H1 (cell line): ENCODE results near the gene TYMS. TPM values are rescaled to one million over a fixed set of nuclear protein-coding genes. Genes with fewer than 3 reads are reported as not detected.

Experiments used
- CTCF ChIA-PET: fragments of 300-600 bp; sonication (Branson Sonifier 250); formaldehyde crosslinking; loops from one replicate; lab custom pipeline; 2021; ENCODE audit not compliant: partially characterized antibody; lab: Charles Lee
- POLR2A ChIA-PET: fragments of 300-600 bp; sonication (Branson Sonifier 250); formaldehyde crosslinking; loops from one replicate; lab custom pipeline; 2021; ENCODE audit warnings: inconsistent platforms; ENCODE audit not compliant: partially characterized antibody; lab: Charles Lee
- DNase-seq, 2 experiments: peaks; one replicate each; pipeline versions ENCODE4 v3.0.0 to v3.0.0-alpha.2; 2010 to 2022; ENCODE audit warnings: low spot score in 2 of 2, low read depth in 1 of 2, mixed read lengths in 1 of 2
- FAIRE-seq: peaks from 2 replicates; lab custom pipeline; 2011; peaks lifted over from hg19 to GRCh38; lab: Jason Lieb, UNC
- H2AFZ ChIP-seq: 2 replicates; pipeline ENCODE4 v1.8.1; 2012; ENCODE audit warnings: low read length, inconsistent platforms
- H2AK5ac ChIP-seq: 2 replicates; pipeline ENCODE4 v1.6.1; 2013; ENCODE audit warnings: low read depth, low read length
- H2BK120ac ChIP-seq: replicated peaks from 2 replicates; pipeline ENCODE3; 2013; ENCODE audit warnings: low read depth, low read length, inconsistent platforms
- H2BK12ac ChIP-seq: 2 replicates; pipeline ENCODE4 v1.6.1; 2013; ENCODE audit warnings: low read depth, low read length
- H2BK15ac ChIP-seq: 2 replicates; pipeline ENCODE4 v1.6.1; 2013; ENCODE audit warnings: low read length
- H2BK20ac ChIP-seq: 2 replicates; pipeline ENCODE4 v1.6.1; 2013; ENCODE audit warnings: low read length
- H2BK5ac ChIP-seq: 2 replicates; pipeline ENCODE4 v1.6.1; 2013; ENCODE audit warnings: low read depth, low read length
- H3K14ac ChIP-seq: 2 replicates; pipeline ENCODE4 v1.6.1; 2013; ENCODE audit warnings: inconsistent platforms; ENCODE audit not compliant: insufficient read length
- H3K18ac ChIP-seq: 2 replicates; pipeline ENCODE4 v1.6.1; 2013; ENCODE audit warnings: low read length; ENCODE audit errors: extremely low read depth
- H3K23ac ChIP-seq: 2 replicates; pipeline ENCODE4 v1.6.1; 2013; ENCODE audit warnings: inconsistent platforms; ENCODE audit not compliant: insufficient read length
- H3K23me2 ChIP-seq: 2 replicates; pipeline ENCODE4 v1.6.1; 2013; ENCODE audit warnings: low read depth, low read length
- H3K27ac ChIP-seq: 2 replicates; pipeline ENCODE4 v1.6.1; 2011; ENCODE audit warnings: low read depth, low read length, inconsistent platforms
- H3K27me3 ChIP-seq, 4 experiments: replicated peaks in 1 of 4; 1 replicate in 1 of 4; 2 replicates in 3 of 4; pipeline versions ENCODE4 v1.6.1 to v1.8.1; 2011 to 2013; ENCODE audit warnings: low read length in 3 of 4, mild to moderate bottlenecking in 3 of 4, inconsistent platforms in 2 of 4, mixed read lengths in 2 of 4, moderate library complexity in 1 of 4; ENCODE audit not compliant: control insufficient read depth in 3 of 4, insufficient read depth in 3 of 4; ENCODE audit errors: extremely low read depth in 1 of 4
- H3K36me3 ChIP-seq, 4 experiments: 2 replicates each; pipeline versions ENCODE4 v1.6.1 to v1.8.1; 2011 to 2013; ENCODE audit warnings: mild to moderate bottlenecking in 4 of 4, low read length in 3 of 4, moderate library complexity in 2 of 4, control low read depth in 1 of 4, inconsistent platforms in 1 of 4; ENCODE audit not compliant: insufficient read depth in 4 of 4, control insufficient read depth in 2 of 4
- H3K4ac ChIP-seq: replicated peaks from 2 replicates; pipeline ENCODE3; 2013; ENCODE audit warnings: low read length, low read depth, mixed read lengths, inconsistent platforms; ENCODE audit not compliant: insufficient read length
- H3K4me1 ChIP-seq, 4 experiments: replicated peaks in 1 of 4; 1 replicate in 1 of 4; 2 replicates in 3 of 4; pipeline versions ENCODE4 v1.6.1 to v1.8.1; 2011 to 2013; ENCODE audit warnings: low read length in 3 of 4, inconsistent platforms in 2 of 4, mixed read lengths in 1 of 4; ENCODE audit not compliant: insufficient read depth in 4 of 4, control insufficient read depth in 3 of 4
- H3K4me2 ChIP-seq, 2 experiments: 2 replicates each; pipeline versions ENCODE4 v1.6.1 to v1.8.1; 2011 to 2013; ENCODE audit warnings: low read depth in 2 of 2, low read length in 2 of 2, control low read depth in 1 of 2, inconsistent platforms in 1 of 2, mild to moderate bottlenecking in 1 of 2; ENCODE audit not compliant: insufficient read depth in 1 of 2
- H3K4me3 ChIP-seq, 4 experiments: fragments of 200-600, 300-600 bp in 1 of 4; sonication (generic), shearing (Covaris generic), sonication (Bioruptor Twin) in 1 of 4; 2 replicates each; pipeline versions ENCODE4 v1.5.1 to v1.8.1; 2011 to 2016; ENCODE audit warnings: low read length in 4 of 4, low read depth in 3 of 4, control low read depth in 2 of 4, inconsistent platforms in 2 of 4, mild to moderate bottlenecking in 2 of 4, mixed read lengths in 1 of 4, moderate library complexity in 1 of 4; ENCODE audit not compliant: insufficient read depth in 2 of 4; ENCODE audit errors: extremely low read depth in 1 of 4
- H3K56ac ChIP-seq: replicated peaks from 2 replicates; pipeline ENCODE3; 2013; ENCODE audit warnings: low read depth, mild to moderate bottlenecking, mixed read lengths, low read length, inconsistent platforms; ENCODE audit not compliant: insufficient read length
- H3K79me1 ChIP-seq: 2 replicates; pipeline ENCODE4 v1.6.1; 2013; ENCODE audit warnings: low read depth, low read length, control low read depth
- H3K79me2 ChIP-seq, 2 experiments: 2 replicates each; pipeline versions ENCODE4 v1.6.1 to v1.8.1; 2012 to 2013; ENCODE audit warnings: low read length in 2 of 2, mild to moderate bottlenecking in 2 of 2, inconsistent platforms in 1 of 2; ENCODE audit not compliant: insufficient read depth in 2 of 2, control insufficient read depth in 1 of 2
- H3K9ac ChIP-seq, 4 experiments: replicated peaks in 1 of 4; 1 replicate in 1 of 4; 2 replicates in 3 of 4; pipeline versions ENCODE4 v1.6.1 to v1.8.1; 2011 to 2013; ENCODE audit warnings: low read depth in 3 of 4, low read length in 3 of 4, control low read depth in 2 of 4, mild to moderate bottlenecking in 2 of 4, moderate library complexity in 2 of 4, inconsistent platforms in 1 of 4; ENCODE audit errors: extremely low read depth in 1 of 4
- H3K9me3 ChIP-seq, 2 experiments: 2 replicates each; pipeline versions ENCODE4 v1.6.1 to v1.8.1; 2012 to 2013; ENCODE audit warnings: mild to moderate bottlenecking in 2 of 2, moderate library complexity in 2 of 2, control low read depth in 1 of 2, inconsistent platforms in 1 of 2, low read depth in 1 of 2, low read length in 1 of 2, mixed read lengths in 1 of 2; ENCODE audit not compliant: insufficient read depth in 2 of 2
- H4K20me1 ChIP-seq, 2 experiments: replicated peaks in 1 of 2; 2 replicates each; pipeline versions ENCODE3 to v1.8.1; 2011 to 2013; ENCODE audit warnings: inconsistent platforms in 2 of 2, low read length in 2 of 2, mild to moderate bottlenecking in 1 of 2; ENCODE audit not compliant: insufficient read depth in 2 of 2, control insufficient read depth in 1 of 2
- H4K5ac ChIP-seq: 2 replicates; pipeline ENCODE4 v1.6.1; 2013; ENCODE audit warnings: low read length, low read depth, mixed read lengths, inconsistent platforms; ENCODE audit not compliant: insufficient read length
- H4K8ac ChIP-seq: 2 replicates; pipeline ENCODE4 v1.8.0; 2013; ENCODE audit warnings: mild to moderate bottlenecking, moderate library complexity, low read length, inconsistent platforms; ENCODE audit not compliant: insufficient read depth; ENCODE audit errors: extremely low read depth
- H4K91ac ChIP-seq: replicated peaks from 2 replicates; pipeline ENCODE3; 2013; ENCODE audit warnings: low read length, mixed read lengths, inconsistent platforms; ENCODE audit not compliant: insufficient read length
- BACH1 ChIP-seq: IDR thresholded peaks from 2 replicates; pipeline ENCODE4 v1.6.1; 2012; ENCODE audit warnings: low read length, improper control_type of control experiment
- CREB1 ChIP-seq: IDR thresholded peaks from 2 replicates; pipeline ENCODE4 v1.6.1; 2012; ENCODE audit warnings: inconsistent platforms
- CTCF ChIP-seq, 3 experiments: IDR thresholded peaks; 1 replicate in 2 of 3; 2 replicates in 1 of 3; pipeline versions ENCODE4 v1.5.1 to v1.6.1; 2011; ENCODE audit warnings: low read length in 3 of 3, mild to moderate bottlenecking in 3 of 3, inconsistent platforms in 2 of 3, low read depth in 1 of 3, moderate library complexity in 1 of 3; ENCODE audit not compliant: insufficient read depth in 1 of 3; ENCODE audit errors: control extremely low read depth in 1 of 3
- FOSL1 ChIP-seq: IDR thresholded peaks from 2 replicates; pipeline ENCODE4 v1.6.1; 2011; ENCODE audit warnings: mild to moderate bottlenecking, low read depth, low read length, moderate library complexity; ENCODE audit not compliant: insufficient read depth
- RAD21 ChIP-seq, 2 experiments: IDR thresholded peaks in 1 of 2; conservative IDR thresholded peaks in 1 of 2; 2 replicates each; pipeline ENCODE4 v1.6.1; 2011; ENCODE audit warnings: low read depth in 2 of 2, low read length in 2 of 2, improper control_type of control experiment in 1 of 2, inconsistent platforms in 1 of 2, mild to moderate bottlenecking in 1 of 2, moderate library complexity in 1 of 2
- SIN3A ChIP-seq, 2 experiments: IDR thresholded peaks in 1 of 2; conservative IDR thresholded peaks in 1 of 2; 2 replicates each; pipeline ENCODE4 v1.6.1; 2011 to 2012; ENCODE audit warnings: low read length in 2 of 2, improper control_type of control experiment in 1 of 2, low read depth in 1 of 2, mild to moderate bottlenecking in 1 of 2
- SP1 ChIP-seq: IDR thresholded peaks from 2 replicates; pipeline ENCODE4 v1.6.1; 2011; ENCODE audit warnings: low read depth, low read length
- TEAD4 ChIP-seq: IDR thresholded peaks from 2 replicates; pipeline ENCODE4 v1.6.1; 2012; ENCODE audit warnings: low read depth, low read length, inconsistent platforms, mixed read lengths
- WGBS, 2 experiments: shearing (Covaris generic) in 1 of 2; methylation state at CpG; one replicate each; pipeline versions ENCODE4 v1.1.6 to v1.1.7; 2013 to 2015; ENCODE audit warnings: low lambda C conversion rate in 2 of 2, mixed read lengths in 2 of 2, inconsistent platforms in 1 of 2, low coverage in 1 of 2, missing lambda C conversion rate in 1 of 2; ENCODE audit not compliant: insufficient replicate concordance in 2 of 2, insufficient coverage in 1 of 2, insufficient read length in 1 of 2; ENCODE audit errors: extremely low coverage in 1 of 2, missing lambda C conversion rate in 1 of 2; 5-methylcytosine and 5-hydroxymethylcytosine counted together
- polyA plus RNA-seq, 7 experiments: library from polyadenylated mRNA; depleted of rRNA in 3 of 7; stranded (reverse) in 5 of 7; unstranded in 2 of 7; fragments of >200 nt in 5 of 7; fragments of 200-250 nt in 2 of 7; gene quantifications; 1 replicate in 5 of 7; 2 replicates in 1 of 7; 4 replicates in 1 of 7; pipeline versions ENCODE4 v1.2.1 to v1.2.3, GENCODE V29; 2011 to 2013; ENCODE audit warnings: missing spikeins in 2 of 7, mixed read lengths in 2 of 7
- total RNA-seq: library from RNA; stranded (reverse); fragmentation: NEBNext Ultra II Directional; extraction: Animal tissue kit (Norgen Biotek cat#: 25700); gene quantifications from 2 replicates; pipeline ENCODE4 v1.2.1, GENCODE V29; 2021
- TF ChIP-seq, protein P1 (sequence below): IDR thresholded peaks from 2 replicates; pipeline ENCODE4 v1.6.1; 2011; ENCODE audit warnings: low read depth, mild to moderate bottlenecking, low read length; ENCODE audit not compliant: insufficient read depth
- TF ChIP-seq, protein P2 (sequence below): IDR thresholded peaks from 2 replicates; pipeline ENCODE4 v1.6.1; 2012; ENCODE audit warnings: inconsistent platforms

Gene TYMS
- total and polyA plus RNA-seq, 2 of the 8 experiments (the other 6 are each of a cell fraction or from before 2014, with no cell fraction given) = 91.9 to 110 TPM

DNA sequence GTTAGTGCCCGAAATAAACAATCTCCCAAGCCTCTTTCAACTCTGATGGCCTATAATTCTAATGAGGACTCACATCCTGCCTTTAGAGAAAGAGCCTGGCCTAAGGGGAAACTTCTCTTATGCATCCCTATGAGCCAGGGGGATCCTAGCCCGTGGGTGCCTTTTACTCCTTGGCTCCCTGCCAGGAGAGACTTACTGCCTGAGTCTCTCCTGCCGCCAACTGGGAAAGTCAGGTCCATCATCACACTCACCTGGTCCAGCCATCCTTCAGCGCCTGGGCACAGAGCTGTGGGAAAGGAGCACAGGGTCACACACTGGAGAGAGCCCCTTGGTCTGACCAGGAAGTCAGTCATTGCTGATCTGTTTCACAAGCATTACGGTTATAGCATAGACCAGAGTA, 30.9 kb downstream of the TYMS start:
- H2BK5ac ChIP-seq = no peak overlapping the region
- CTCF ChIA-PET = interaction anchor here (0.7 to 6.5 kb wide), 7 partner anchors 9 to 691 kb away, joined by 3 to 37 read pairs (median 3); no protein-coding TSS in a partner anchor
- no peak overlapping the region for H4K5ac ChIP-seq
- peaks cover 7 to 19% (median 11%) of the 10 kb centered on the region in 4 experiments for H3K4me1 ChIP-seq
- no peak overlapping the region for H3K4me3 ChIP-seq
- no peak overlapping the region for H3K23ac ChIP-seq
- no peak overlapping the region for H3K9ac ChIP-seq
- H2AFZ ChIP-seq = no peak overlapping the region
- no peak for DNase-seq
- H2BK12ac ChIP-seq = no peak overlapping the region
- no peak overlapping the region for H3K18ac ChIP-seq
- H3K4ac ChIP-seq = no peak overlapping the region
- H3K79me1 ChIP-seq = no peaks in the 10 kb centered on the region
- H2BK15ac ChIP-seq = no peak overlapping the region
- no peak overlapping the region for H4K91ac ChIP-seq
- H3K9me3 ChIP-seq = no peaks in the 10 kb centered on the region
- H3K79me2 ChIP-seq = no peaks in the 10 kb centered on the region
- no peak overlapping the region for H4K8ac ChIP-seq
- no peak overlapping the region for H3K27ac ChIP-seq
- H2BK20ac ChIP-seq = no peak overlapping the region
- H4K20me1 ChIP-seq = peaks cover 4 to 9% of the 10 kb centered on the region in 2 experiments
- no peak overlapping the region for H2AK5ac ChIP-seq
- H3K14ac ChIP-seq = no peak overlapping the region
- peaks cover 2% of the 10 kb centered on the region; the same call in 1 of the 2 replicates for H3K23me2 ChIP-seq
- no peak overlapping the region for H3K56ac ChIP-seq
- H3K27me3 ChIP-seq = peaks cover 0 to 4% (median 0%) of the 10 kb centered on the region in 4 experiments; a peak in 3 of 7 replicates
- no peak overlapping the region for H3K4me2 ChIP-seq
- peaks cover 0 to 19% (median 9%) of the 10 kb centered on the region in 4 experiments; a peak in 5 of 8 replicates for H3K36me3 ChIP-seq
- H2BK120ac ChIP-seq = no peak overlapping the region
- POLR2A ChIA-PET = no interaction called here
- FAIRE-seq = no peak
- WGBS, 2 experiments = 81% methylated on average over 5 of the region's 5 CpGs; no CpG with 5 or more reads in 1 of the 2 experiments
- TF ChIP-seq CTCF (IDR thresholded peaks at IDR 0.05; ENCODE audit: control extremely low read depth in 1 of 3, insufficient read depth in 1 of 3, low read depth in 1 of 3, low read length in 3 of 3) (no peak), SIN3A (conservative IDR thresholded peaks at IDR 0.05 in 1 of 2, IDR thresholded peaks at IDR 0.05 in 1 of 2; ENCODE audit: low read depth in 1 of 2, low read length in 2 of 2) (no peak), FOSL1 (no peak), BACH1 (no peak), RAD21 (IDR thresholded peaks at IDR 0.05 in 1 of 2, conservative IDR thresholded peaks at IDR 0.05 in 1 of 2; ENCODE audit: low read depth in 2 of 2, low read length in 2 of 2) (no peak), SP1 (no peak), CREB1 (no peak), TEAD4 (no peak)
- TF ChIP-seq, protein P1, sequence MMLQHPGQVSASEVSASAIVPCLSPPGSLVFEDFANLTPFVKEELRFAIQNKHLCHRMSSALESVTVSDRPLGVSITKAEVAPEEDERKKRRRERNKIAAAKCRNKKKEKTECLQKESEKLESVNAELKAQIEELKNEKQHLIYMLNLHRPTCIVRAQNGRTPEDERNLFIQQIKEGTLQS = no peak
- TF ChIP-seq, protein P2, sequence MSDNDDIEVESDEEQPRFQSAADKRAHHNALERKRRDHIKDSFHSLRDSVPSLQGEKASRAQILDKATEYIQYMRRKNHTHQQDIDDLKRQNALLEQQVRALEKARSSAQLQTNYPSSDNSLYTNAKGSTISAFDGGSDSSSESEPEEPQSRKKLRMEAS = no peak
